ENCODE results near the gene ROPN1.

The ROPN1 gene

GRCh38 chr3:123949641-123950040, 42.3 kb downstream of the ROPN1 start:
- DNase-seq (ENCODE audit: low read depth) = no peak

- DNase-seq (ENCODE audit: low read depth) = no peak
Observed at GRCh38 chr3:123948449-123948848, 43.5 kb downstream of the ROPN1 start.

GRCh38 chr3:123947482-123947881, 44.4 kb downstream of the ROPN1 start:
- DNase-seq (ENCODE audit: low read depth) = no peak

- DNase-seq (ENCODE audit: low read depth) = no peak
Observed at GRCh38 chr3:123941542-123941941, 50.4 kb downstream of the ROPN1 start.

GRCh38 chr3:123941121-123941520, 50.8 kb downstream of the ROPN1 start:
- DNase-seq (ENCODE audit: low read depth) = no peak

- DNase-seq (ENCODE audit: low read depth) = no peak
Observed at GRCh38 chr3:123939706-123940105, 52.2 kb downstream of the ROPN1 start.

- no peak for DNase-seq (ENCODE audit: low read depth)
Observed at GRCh38 chr3:123936400-123936799, 55.5 kb downstream of the ROPN1 start.

- DNase-seq (ENCODE audit: low read depth) = no peak
Observed at GRCh38 chr3:123935830-123936229, 56.1 kb downstream of the ROPN1 start.

- no peak for DNase-seq (ENCODE audit: low read depth)
Observed at GRCh38 chr3:123934250-123934649, 57.7 kb downstream of the ROPN1 start.

- no peak for DNase-seq (ENCODE audit: low read depth)
Observed at GRCh38 chr3:123930445-123930844, 61.5 kb downstream of the ROPN1 start.

- DNase-seq (ENCODE audit: low read depth) = no peak
Observed at GRCh38 chr3:123929325-123929724, 62.6 kb downstream of the ROPN1 start.

GRCh38 chr3:123926396-123926795, 65.5 kb downstream of the ROPN1 start:
- no peak for DNase-seq (ENCODE audit: low read depth)

GRCh38 chr3:123920868-123921267, 71.1 kb downstream of the ROPN1 start:
- DNase-seq (ENCODE audit: low read depth) = no peak

GRCh38 chr3:123920383-123920782, 71.5 kb downstream of the ROPN1 start:
- no peak for DNase-seq (ENCODE audit: low read depth)

- DNase-seq (ENCODE audit: low read depth) = no peak
Observed at GRCh38 chr3:123919353-123919752, 72.6 kb downstream of the ROPN1 start.

Data from stimulated activated CD8-positive, alpha-beta memory T cell treated with anti-CD3 and anti-CD28 coated beads, Interleukin-7, amount 100 ng/mL, for 24 hours (primary cell).